HG03342 (cell line): ENCODE measurements around the gene ZKSCAN2.

ENCODE experiments used
- ATAC-seq: cut with Tn5 transposase; IDR thresholded peaks from one replicate; pipeline ENCODE4 v1.9.1; 2021; ENCODE audit warnings: mild to moderate bottlenecking, moderate library complexity; ENCODE audit not compliant: unreplicated experiment

ZKSCAN2 gene

DNA sequence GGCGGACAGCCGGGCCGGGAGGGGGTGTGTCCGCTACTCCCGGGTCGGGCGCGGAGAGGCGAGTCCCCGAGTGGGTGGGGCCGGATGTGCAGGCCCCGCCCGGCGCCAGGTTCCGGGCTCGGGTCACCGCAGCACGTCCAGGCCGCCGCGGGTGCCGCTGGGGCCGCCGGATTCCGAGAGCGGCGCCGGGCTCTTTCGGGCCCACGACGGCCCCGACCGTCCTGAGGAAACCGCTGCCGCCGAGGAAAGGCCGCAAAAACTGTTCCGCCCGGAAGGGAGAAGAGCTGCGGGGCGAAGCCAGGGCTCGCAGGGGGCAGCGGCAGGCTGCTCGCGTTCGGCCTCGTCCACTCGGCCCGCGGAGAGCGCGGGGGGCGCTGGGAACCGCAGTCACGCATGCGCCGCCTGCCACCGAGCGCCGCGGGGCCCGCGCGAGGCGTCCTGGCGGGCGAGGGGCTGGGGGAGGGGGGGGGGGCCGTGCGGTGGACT, at the start of gene ZKSCAN2:
Gene ZKSCAN2 (minus strand): TSS at position 376 of the 486 bp plus-strand sequence. CDS start 718 bp downstream, outside the sequence.
- peak; percentile 77 for ATAC-seq

DNA sequence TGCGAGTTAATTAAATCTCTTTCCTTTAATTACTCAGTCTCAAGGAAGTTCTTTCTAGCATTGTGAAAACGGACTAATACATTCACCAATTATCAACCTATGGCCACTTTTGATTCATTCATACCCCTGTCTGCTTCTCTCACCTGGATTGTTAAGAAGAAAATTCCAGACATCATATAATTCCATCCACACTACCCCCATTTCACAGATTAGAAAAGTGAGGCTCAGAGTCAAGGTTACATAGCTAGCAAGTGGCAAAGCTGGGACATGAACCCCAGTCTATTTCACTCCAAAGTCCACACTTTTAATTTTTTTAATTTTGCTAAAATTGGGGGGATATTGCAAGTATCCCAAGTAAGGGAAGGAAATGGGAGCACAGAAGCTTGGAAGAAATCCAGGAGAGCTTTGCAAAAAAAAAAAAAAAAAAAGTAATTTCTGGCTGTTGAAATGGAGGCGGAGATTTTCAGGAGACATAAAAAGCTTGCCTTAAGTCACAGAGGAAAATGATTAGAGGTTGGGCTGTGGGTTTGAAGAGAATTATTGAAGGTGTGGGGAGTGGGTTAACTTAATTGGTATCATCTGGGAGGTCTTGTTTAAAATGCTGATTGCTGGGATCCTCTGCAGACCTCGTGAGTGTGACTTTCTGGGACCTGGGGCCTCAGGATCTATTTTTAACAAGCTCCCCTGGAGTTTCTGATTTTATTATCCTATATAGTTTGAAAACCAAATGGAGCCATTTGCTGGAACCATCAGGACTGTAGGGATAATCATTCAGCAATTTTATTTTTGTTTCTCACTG, 42.3 kb upstream of the ZKSCAN2 start:
- no peak for ATAC-seq

DNA sequence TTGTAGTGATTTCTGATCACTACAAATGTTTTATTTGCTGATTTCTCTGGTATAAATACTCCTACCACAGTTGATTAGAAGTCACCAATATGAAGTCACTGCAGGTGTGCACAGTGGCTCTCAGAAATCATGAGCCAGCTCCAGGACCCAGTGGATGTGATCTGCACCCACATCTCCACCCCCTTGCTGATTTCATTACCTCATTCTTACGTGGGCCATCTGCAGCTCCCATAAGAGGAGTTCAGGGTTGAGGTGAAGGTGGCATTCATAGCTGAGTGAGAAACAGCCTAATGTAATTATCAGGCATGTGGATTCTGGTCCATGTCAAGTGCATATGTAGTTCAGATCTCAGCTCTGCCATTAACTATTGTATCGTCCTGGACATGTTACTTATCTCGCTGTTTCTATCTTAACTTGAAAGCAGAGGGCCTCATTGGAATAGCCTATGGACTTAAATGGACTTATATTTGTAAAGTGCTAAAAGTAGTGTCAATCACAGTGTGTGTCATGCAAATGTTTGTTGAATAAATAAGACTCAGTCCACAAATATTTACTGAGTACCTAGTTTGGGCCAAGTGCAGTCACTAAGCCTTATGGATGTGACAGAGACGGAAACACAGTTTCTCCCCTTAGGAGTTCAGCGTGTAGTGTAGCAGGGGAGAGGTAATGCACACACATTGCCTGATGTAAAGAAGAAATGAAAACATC, 40.7 kb upstream of the ZKSCAN2 start:
- ATAC-seq = no peak

DNA sequence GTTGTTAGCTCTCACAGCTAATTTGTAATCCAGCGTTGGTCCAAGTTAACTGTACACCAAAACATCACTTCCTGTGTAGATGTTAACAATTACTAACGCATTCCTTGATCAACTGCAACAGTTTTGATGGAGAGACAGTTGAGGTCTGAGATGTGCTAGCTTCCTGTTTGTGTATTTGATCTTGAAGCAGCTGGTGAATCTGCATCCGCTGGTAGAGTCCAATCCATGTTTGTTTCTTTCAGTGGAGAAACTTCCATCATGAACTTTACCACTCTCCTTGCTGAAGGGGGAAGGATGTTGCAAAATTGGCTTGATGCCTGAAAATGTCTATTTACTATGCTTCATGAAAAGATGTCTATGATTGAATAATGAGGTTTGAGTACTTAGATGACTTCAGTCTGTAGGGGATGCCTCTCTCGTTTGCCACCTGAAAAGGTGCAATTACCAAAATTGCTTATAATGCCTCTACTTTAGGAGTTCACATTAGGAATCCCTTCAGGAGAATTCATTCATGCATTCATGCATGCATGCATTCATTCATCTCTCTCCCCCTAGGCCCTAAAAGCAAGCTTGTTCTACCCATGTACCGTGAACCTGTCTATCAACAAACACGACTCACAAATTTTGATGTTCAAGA, 39.6 kb upstream of the ZKSCAN2 start:
- ATAC-seq = no peak

DNA sequence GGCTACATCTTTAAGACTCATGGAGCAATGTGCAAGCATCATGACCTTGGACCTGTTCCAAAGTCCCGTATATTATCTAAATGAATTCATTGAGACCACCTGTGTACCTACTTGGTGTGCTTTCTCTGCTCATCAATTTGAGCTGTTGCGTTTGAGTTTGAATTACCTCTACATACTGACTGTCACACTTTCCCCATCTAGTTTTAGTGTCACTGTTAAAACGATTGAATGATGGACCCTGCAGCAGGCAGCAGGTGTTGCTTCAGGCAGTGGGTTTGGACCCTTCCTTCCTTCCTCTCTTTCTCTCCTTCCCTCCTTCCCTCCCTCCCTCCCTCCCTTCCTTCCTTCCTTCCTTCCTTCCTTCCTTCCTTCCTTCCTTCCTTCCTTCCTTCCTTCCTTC, 33.9 kb upstream of the ZKSCAN2 start:
- ATAC-seq = no peak

GRCh38 chr16:25289466-25289865, 31.8 kb upstream of the ZKSCAN2 start:
- ATAC-seq = no peak

GRCh38 chr16:25279491-25279890, 21.8 kb upstream of the ZKSCAN2 start:
- no peak for ATAC-seq

- ATAC-seq = no peak
Measured at GRCh38 chr16:25271421-25271820, 13.8 kb upstream of the ZKSCAN2 start.

DNA sequence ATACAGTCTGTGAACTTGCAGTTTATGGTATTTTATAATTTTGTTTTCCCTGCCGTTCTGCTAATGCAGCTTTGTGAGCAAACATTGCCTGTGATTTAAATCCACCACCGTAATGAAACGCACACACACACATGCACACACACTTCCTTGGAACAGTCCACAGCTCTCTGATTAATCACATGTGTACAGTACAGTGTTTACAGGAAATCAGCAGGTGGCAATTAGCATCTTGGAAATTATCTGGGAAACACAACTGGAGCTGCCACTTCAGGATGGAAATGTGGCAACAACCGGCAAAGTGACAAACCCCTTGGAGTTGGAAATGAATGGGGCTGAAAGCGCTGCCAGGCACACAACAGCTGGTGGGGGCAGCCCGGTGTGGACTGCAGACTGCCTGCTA, 12.9 kb upstream of the ZKSCAN2 start:
- ATAC-seq = no peak

DNA sequence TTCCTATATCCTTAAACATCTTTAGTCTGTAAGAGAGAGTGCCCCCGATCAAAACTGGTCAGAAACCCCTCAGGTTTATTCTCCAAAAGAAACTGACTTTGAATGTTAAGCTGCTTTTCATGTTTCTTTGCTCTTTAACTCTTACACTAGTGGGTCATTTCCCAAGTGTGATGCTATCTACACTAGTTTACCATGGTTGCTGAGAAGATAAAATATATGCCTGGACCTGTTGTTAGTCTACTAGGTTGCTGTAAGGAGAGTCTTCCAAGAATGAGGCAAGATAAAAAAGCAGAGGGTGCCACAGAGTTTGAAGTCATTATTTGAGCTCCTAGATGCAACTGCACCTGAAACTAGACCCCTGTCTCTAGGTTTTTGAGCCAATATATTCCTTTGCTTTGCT, 12.2 kb upstream of the ZKSCAN2 start:
- ATAC-seq = no peak

GRCh38 chr16:25265968-25266367, 8.3 kb upstream of the ZKSCAN2 start:
- no peak for ATAC-seq

DNA sequence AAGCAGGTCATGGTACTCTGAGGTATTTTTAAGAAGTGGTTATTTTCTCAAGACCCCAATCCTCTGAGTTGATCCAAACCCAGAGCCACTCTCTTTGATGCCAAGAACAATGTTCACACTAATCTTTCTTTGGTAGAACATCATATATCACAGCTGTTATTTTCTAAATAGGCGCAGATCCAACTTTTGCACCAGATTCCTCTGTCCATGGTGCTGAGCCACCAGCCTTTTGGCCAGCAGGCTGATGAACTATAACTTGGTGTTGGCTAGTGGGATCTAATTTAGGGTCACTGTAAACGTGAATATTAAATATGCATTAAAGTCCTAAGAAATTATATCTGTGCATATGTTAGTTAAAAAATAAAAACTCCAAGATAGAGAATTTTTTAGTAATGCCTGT, 7.0 kb upstream of the ZKSCAN2 start:
- no peak for ATAC-seq

DNA sequence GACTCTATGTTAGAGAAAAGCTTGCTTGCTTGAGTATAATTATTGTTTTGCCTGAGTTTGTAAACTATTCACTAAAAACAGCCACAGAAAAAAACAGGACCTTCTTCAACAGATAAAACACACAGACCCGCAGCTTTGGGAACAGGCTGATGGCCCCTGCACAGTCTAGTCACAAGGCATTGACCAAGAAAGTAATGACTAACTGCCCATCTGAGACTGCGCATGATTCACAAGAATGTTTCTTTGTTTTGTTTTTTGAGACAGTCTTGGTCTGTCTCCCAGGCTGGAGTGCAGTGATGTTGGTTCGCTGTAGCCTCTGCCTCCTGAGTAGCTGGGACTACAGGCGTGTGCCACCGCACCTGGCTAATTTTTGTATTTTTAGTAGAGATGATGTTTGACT, 2.8 kb upstream of the ZKSCAN2 start:
- ATAC-seq = no peak

GRCh38 chr16:25258861-25259179, 1.2 kb upstream of the ZKSCAN2 start:
- no peak for ATAC-seq

- ATAC-seq = peak; percentile 37
Measured at GRCh38 chr16:25257956-25258860, 563 bp upstream of the ZKSCAN2 start.

GRCh38 chr16:25256695-25257469, 763 bp downstream of the ZKSCAN2 start:
- peak; percentile 20 for ATAC-seq

GRCh38 chr16:25253322-25253721, 4.3 kb downstream of the ZKSCAN2 start:
- no peak for ATAC-seq

DNA sequence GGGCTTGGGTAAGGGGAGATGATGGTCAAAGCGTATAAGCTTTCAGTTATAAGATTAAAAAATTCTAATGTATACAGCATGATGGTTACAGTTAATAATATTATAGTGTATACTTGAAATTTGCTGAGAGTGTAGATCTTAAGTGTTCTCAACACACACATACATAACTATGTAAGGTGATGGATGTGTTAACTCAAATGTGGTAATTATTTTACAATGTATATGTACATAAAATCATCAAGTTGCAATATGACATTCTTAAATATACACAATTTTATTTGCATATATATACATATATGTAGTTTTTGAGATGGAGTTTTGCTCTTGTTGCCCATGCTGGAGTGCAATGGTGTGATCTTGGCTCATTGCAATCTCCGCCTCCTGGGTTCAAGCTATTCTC, 7.2 kb downstream of the ZKSCAN2 start:
- no peak for ATAC-seq

DNA sequence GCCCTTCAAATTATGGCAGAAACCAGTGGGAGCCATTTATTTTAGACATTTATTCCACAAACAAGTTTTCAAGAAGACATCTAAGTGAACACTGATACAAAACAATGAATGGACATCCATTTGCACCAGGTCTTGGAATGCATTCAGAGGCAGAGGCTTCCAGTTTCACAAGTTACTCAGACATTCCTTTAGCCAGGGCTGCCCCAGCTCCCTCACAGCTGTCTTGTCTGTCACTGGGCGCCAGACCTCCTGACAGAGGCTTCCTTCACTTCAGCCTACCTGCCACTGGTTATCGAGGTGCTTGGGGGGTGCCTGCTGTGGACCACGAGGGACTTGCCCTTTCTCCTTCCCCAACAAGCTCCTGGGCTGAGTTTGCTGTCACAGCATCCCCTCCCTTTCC, 21.7 kb downstream of the ZKSCAN2 start:
- ATAC-seq = no peak

DNA sequence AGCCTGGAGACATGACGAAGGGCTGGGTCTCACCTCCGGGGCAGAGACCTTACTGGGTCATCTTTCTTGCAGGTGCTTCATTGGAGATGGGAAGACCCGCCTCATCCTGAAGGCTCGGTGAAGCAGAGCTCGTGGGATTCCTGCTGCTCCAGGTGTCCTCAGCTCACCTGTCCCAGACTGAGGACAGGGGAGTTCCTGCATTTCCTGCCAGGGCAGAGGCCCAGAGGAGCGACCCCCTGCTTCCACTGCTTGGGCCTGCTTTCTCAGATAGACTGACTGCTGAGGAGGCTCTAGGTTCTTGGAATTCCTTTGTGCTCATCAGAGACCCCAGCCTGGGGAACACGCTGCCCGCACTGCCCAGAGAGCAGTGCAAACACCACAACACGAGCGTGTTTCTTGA, 29.3 kb downstream of the ZKSCAN2 start:
- no peak for ATAC-seq
